Measurements from ENCODE around the gene FERMT3.

The FERMT3 gene

DNA sequence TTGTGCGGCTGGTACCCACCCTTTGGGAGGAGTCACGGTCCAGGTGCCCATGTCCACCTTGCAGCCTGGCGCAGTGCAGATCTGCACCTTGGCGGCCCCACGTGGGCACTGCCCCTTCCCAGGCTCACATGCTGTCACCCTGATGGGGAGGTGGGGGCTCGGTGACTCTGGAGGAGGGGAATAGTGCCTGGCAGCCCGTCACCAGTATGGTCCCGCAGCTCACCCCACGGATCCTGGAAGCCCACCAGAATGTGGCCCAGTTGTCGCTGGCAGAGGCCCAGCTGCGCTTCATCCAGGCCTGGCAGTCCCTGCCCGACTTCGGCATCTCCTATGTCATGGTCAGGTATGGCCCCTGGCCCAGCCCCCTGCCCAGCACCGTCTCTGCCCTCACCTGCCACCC, 14.3 kb downstream of the FERMT3 start:
- DNase-seq, result no peak

DNA sequence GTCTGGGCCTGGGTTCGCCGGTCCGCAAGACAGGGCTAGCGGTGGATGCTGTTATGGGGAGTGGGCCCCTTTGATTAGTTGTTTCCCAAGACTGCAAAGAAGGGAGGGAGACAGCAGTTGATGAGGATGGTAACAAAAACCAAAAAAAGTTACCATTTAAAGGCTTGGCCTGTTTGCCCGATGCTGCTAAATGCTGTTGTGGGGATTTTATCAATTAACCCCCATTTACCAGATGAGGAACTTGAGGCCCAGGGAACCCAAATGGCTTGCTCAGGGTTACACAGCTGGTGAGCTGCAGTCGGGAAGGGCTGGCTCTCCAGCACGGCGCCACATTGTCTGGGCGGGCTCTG, 16.1 kb downstream of the FERMT3 start:
- no peak for DNase-seq

DNA sequence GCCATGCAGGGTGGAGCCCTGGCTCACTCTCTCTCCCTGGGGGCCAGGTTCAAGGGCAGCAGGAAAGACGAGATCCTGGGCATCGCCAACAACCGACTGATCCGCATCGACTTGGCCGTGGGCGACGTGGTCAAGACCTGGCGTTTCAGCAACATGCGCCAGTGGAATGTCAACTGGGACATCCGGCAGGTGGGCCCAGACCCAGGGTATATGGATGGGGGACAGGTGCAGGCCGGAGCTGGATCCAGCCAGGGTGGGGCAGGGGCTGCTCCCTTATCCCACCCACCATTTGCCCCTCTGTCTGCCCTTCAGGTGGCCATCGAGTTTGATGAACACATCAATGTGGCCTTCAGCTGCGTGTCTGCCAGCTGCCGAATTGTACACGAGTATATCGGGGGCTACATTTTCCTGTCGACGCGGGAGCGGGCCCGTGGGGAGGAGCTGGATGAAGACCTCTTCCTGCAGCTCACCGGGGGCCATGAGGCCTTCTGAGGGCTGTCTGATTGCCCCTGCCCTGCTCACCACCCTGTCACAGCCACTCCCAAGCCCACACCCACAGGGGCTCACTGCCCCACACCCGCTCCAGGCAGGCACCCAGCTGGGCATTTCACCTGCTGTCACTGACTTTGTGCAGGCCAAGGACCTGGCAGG, 16.6 kb downstream of the FERMT3 start:
- no peak for DNase-seq

DNA sequence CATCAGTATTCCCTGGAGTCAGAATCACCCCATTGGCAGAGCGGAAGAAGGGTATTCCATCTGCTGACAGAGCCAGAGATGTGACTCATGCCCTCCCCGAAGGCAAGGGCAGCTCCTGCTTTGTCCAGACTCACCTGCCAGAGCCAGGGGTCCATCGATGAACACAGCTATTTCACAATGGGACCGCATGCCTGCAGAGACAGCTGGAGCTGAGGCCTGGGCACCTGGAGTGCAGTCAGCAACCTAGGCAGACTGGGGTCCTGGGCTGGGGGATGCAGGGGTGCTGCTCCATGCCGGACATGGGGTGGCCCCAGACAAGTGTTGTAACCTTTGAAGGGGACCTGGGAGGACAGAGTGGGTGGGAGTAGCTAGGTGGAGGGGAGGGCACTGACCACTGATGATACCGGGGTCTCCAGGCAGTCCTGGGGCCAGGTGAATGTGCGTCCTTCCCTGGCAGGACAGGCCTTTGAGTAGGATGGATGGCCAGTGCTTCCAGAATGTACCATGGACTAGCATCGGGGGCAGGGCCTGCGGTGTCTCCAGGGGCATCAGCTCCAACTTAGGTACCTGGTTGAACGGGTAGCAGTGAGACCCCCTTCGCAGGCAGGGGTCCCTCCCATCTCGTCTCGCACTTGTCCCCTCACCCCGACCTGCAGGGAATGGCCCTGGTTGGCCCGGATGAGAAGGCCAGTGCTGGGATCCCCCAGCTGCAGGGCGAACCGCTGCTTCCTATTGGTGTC, 17.8 kb downstream of the FERMT3 start:
- no peak for DNase-seq

DNA sequence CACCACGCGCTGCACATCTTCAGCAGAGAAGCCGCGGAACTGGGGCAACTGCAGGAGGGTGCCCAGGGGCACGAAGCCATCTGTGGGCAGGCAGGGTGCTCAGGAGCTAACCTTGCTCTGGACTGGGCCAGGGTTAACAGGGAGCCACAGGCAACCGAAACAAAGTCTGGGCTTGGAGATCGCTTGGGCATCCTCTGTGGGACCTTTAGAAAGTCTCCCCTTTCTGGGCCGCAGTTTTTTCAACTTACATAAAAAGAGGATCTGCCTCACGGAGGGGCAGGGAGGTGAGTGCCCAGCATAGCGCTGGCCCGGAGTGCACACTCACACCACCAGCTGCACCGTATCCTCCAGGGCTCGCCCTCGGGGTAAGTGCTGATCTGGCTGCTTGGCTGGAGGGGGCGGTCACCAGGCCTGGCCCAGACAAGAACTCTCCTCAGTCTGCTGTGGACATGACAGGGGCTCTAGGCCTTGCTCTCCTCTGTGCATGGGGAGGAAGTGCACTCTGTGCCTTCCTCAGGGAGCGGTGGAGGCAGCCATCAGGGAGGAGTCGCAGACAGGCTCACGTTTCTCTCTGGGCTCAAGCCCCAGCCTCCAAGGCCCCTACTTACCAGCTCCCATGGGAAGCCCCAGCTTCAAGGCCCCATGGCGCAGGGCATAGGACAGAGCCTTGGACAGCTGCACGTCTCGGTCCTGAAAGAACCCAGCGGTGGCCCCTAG, 18.5 kb downstream of the FERMT3 start:
- DNase-seq, result no peak

DNA sequence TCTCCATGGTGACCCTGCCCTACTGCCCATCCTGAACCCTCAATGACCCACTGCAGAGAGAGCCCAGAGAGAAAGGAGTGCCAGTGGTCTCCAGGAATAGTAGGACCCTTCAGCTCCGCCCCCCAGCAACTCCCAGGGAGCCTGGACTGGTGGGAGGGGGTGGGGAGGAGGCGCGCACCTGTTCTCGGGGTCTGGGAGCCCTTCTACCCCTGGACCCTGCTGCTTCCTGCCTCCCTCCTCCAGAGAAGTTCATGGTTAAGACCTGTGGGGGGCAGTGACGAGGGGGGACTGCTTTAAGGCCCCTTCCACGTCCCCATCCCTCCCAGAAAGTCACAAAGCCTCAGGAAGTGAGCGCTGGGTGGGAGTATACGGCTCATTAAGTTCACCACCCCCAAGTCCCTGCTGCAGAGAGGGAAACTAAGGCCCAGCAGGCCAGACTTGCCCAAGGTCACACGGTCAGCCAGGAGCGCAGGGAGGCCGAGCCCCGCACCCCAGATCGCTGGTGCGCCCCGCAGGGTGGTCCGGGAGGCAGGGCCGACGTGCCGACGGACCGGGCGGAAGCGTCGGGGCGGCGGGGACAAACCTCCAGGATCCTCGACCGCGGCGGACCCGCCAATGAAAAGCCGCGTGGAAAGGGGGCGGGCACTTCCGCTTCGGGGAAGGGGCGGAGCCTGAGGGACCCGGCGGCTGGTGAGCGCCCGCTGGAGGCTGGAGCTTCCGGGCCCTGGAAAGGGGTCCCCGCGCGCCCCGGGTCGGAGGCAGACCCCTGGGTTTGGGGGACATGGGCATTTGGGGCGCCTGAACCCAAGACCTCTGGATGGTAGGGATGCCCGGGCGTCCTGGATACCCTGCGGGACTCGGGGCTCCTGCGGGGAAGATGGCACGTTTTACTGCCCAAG, 19.3 kb downstream of the FERMT3 start, which contains the start of the genes NUDT22 and TRPT1:
Gene NUDT22, plus strand, starts transcription at position 667 of the 899 bp plus-strand sequence. CDS start 379 bp downstream, outside the sequence.
Gene TRPT1, minus strand, starts transcription at position 579 of the 899 bp plus-strand sequence. Its CDS starts 326 bp downstream, at position 253.
- peak; percentile 75 to 90 (median 88) for DNase-seq

DNA sequence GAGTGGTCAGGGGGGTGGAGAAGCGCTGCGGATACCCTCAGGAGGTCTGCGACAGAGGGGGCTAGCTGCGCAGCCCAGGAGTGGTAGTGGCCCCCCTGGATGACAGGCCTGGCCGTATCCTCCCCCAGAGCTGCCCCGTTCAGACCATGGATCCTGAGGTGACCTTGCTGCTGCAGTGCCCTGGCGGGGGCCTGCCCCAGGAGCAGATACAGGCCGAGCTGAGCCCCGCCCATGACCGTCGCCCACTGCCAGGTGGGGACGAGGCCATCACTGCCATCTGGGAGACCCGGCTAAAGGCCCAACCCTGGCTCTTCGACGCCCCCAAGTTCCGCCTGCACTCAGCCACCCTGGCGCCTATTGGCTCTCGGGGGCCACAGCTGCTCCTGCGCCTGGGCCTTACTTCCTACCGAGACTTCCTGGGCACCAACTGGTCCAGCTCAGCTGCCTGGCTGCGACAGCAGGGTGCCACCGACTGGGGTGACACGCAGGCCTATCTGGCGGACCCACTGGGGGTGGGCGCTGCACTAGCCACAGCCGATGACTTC, 20.1 kb downstream of the FERMT3 start:
- peak; percentile 24 to 63 (median 44) for DNase-seq

DNA sequence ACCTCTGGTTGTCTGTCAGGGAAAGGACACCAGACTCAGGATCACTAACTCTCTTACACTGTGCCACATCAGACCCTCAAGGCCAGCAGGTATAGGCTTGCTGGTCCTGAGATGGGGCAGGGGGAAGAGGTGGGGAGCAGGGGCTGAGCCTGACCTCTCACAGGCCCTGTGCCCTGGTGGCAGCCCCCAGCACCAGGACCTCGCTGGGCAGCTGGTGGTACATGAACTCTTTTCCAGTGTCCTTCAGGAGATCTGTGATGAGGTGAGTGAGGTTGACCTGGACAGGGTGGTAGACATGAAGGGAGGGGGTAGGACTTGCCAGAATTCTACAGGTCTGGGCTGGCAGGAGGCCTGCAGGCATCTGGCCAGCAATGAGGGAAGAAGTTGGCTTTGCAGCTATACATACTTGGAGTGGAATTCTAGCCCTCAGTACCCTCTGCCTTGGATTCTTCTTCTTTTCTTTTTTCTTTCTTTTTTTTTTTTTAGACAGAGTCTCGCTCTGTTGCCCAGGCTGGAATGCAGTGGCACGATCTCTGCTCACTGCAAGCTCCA, 21.0 kb downstream of the FERMT3 start:
- DNase-seq, result no peak

DNA sequence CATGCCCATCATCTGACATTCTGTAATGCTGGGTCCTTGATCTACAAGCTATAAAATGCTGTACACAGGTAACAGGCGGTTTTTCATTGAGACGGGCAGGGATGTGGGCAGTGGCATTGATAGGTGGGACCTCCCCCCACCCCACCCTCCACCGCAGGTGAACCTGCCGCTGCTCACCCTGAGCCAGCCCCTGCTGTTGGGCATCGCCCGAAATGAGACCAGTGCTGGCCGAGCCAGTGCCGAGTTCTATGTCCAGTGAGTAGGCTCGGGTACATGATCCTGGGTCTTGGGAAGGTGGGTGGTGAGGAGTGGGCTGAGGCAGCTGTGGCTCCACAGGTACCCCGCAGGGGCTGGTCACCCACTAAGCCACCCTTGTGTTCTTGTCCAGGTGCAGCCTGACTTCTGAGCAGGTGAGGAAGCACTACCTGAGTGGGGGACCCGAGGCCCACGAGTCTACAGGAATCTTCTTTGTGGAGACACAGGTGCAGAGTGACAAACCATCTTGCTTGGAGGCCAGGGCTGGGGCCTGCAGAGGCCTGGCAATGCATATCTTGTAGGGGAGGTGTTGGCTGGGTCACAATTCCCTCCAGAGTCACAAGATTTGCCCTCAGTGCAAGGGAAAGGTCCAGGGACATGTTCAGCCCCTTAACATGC, 22.7 kb downstream of the FERMT3 start:
- no peak for DNase-seq

DNA sequence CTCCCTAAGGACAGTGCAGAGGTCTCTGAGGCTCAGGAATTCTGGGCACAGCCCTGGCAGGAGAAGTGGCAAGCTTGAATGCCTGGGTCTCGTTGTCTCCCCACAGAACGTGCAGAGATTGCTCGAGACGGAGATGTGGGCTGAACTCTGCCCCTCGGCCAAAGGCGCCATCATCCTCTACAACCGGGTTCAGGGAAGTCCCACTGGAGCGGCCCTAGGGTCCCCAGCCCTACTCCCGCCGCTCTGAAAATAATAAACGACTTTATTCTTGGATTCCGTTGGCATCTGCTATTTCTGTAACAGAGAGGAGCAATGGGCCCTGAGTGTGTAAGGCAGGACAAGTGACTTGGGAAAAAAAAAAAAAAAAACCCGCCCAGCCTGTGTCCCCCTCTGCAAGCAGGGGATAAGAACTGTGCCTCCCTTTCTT, 23.2 kb downstream of the FERMT3 start:
- DNase-seq, result no peak

DNA sequence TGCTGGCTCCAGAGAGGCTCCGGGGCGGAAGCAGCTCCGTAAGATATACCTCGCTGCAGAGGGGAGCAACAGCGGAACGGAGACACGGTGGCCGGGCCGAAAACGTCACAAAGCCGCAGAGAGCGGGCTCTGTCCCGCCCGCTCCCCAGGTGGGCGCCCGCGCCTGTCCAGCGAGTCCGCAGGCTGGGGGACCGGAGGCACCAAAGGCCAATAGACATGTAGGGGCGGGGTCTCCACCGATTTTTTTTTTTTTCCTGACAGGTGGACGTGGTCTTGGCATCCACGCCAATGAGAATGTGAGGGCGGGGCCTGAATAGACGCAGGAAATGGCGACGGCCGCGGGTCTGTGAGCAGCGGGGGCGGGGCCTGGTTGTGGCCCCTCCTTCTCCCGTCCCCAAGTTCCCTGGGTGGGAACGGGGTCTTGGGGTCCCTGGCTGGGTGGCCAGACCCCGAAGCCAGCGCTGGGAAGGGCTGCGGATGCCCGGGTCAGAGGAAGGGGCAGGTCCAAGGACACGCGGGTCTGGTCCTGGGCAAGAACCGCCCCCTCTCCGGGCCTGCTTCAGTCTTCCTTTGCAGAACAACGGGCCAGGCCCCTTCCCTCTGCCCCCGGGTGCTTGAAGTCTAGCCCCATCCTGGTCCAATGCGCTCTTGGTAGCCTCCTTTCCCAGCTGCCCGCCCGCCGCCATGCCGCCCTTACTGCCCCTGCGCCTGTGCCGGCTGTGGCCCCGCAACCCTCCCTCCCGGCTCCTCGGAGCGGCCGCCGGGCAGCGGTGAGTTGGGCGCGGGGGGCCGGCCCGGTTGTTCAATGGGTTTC, 23.9 kb downstream of the FERMT3 start, which contains the start of gene DNAJC4:
Gene DNAJC4, plus strand, starts transcription at position 378 of the 814 bp plus-strand sequence. Its CDS starts 307 bp downstream, at position 685.
- DNase-seq, result peak; percentile 78 to 87 (median 82)

DNA sequence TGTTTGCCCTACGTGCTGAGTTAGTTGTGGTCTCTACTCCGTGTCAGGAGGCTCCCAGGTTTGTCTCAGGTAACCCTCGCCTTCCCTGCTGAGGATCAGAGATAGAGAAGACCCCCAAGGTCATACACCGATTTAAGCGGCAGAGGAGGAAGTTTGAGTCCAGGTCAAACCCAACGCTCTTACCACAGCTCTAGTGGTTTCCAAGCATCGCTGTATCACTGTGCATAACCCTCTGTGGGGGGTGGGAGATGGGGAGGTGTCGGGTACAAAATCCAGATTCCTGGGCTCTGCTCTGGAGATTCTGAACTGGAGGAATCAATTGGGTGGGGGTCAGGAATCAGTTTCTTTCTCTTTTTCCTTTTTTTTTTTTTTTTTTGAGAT, 24.5 kb downstream of the FERMT3 start:
- peak in 1 of 6 experiments; percentile 51 for DNase-seq

DNA sequence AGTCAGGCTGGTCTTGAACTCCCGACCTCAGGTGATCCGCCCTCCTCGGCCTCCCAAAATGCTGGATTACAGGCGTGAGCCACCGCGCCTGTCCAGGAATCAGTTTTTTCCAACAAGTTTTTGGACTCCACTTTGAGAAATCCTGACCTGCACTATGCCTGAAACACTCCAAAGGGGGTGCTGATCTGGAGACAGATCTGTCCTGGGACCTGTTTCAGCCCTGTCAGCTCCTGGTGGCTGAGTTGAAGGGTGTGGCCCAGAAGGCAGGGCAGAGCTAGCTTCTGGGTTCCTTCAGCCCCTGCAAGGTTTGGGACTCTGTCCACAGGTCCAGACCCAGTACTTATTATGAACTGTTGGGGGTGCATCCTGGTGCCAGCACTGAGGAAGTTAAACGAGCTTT, 25.0 kb downstream of the FERMT3 start:
- no peak for DNase-seq

DNA sequence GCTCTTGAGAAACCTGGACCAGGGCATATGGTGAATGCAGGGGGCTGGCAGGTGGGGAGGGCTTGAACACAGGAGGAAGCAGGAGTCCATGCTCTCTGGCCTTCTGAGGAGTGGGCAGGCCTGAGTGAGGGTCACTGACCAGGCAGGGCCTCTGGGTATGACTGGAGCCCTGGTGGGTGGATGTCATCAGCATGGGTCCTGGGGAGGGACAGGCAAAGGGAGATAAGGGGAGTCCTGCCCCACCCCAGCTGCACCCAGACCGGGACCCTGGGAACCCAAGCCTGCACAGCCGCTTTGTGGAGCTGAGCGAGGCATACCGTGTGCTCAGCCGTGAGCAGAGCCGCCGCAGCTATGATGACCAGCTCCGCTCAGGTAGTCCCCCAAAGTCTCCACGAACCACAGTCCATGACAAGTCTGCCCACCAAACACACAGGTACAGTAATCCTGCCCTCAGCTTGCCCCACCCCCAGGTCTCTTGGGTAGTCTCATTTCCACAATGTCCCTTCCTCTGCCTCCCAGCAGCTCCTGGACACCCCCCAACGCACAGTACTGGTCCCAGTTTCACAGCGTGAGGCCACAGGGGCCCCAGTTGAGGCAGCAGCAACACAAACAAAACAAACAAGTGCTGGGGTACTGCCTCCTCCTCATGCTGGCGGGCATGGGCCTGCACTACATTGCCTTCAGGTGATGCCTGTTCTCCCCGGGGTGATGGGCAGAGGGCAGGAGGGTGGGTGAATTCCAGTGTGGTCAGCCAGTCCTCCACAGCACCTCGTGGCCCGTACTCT, 25.9 kb downstream of the FERMT3 start:
- DNase-seq, result no peak

DNA sequence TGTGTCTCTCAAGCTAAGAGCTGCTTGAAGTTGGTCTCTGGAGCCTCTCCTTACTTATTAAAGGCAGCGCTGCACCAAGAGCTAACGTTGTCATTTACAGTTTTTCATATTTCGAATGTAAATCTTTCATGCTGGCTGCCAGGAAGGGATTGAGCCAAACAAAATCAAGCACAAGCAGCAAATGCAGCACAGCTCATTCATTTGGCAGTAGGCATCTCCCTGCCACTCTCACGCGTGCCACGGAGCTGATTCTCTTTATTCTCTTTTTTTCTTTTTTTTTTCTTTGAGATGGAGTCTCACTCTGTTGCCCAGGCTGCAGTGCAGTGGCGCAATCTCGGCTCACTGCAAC, 26.4 kb downstream of the FERMT3 start:
- no peak for DNase-seq

DNA sequence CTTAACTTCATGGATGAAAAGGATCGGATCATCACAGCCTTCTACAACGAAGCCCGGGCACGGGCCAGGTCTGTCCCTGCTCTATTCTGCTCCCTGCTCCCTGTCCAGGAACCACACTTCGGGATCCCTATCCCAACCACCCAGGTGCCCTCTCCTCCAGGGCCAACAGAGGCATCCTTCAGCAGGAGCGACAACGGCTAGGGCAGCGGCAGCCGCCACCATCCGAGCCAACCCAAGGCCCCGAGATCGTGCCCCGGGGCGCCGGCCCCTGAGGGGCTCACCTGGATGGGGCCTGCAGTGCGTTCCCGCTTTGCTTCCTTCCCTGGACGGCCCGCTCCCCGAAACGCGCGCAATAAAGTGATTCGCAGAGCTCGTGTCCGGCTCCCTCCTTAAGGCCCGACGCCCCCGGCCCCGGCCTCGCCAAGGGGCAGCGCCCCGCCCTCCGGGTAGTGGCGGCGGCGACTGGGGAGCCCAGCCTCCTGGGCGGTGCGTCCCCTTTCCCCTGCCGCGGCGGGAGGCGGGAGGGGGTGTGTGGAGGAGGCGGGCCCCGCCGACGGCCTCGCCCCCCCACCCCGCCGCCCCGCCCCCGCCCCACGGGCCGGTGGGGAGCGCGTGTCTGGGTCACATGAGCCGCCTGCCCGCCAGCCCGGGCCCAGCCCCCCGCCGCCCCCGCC, 27.5 kb downstream of the FERMT3 start, which contains the start of gene VEGFB:
Gene VEGFB, plus strand, starts transcription at position 672 of the 674 bp plus-strand sequence. CDS start 250 bp downstream, outside the sequence.
- peak; percentile 12 to 73 (median 61) for DNase-seq

DNA sequence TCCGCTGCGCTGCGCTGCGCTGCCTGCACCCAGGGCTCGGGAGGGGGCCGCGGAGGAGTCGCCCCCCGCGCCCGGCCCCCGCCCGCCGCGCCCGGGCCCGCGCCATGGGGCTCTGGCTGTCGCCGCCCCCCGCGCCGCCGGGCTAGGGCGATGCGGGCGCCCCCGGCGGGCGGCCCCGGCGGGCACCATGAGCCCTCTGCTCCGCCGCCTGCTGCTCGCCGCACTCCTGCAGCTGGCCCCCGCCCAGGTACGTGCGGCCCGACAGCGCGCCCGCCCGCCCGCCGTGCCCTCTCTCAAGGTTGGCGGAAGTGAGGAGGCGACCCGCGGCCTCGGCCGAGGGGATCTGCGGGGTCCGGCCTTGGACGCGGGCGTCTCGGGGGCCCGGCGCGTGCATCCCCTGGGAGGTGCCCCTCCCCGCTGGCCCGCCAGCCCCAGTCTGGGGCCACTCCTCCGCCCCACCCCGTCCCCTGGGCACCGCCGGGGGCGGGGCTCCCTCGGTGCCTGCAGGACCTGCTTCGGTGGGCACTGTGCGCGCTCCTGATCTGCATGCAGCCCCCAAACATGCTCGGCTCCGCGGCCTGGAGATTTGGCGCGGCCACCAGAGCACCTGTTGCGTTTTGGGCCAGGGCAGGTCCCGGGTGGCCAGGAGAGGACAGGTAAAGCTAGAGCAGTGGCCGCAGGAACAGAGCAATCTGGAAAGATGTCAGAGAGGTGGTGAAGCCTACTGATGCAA, 28.3 kb downstream of the FERMT3 start:
- peak; percentile 24 to 68 (median 60) for DNase-seq
